Keratinocyte (primary cell): Measurements from ENCODE around the gene TRPV2. TPM values are rescaled to one million over a fixed set of nuclear protein-coding genes. Genes with fewer than 3 reads are reported as not detected.

Experiments used
- DNase-seq: peaks from one replicate; pipeline ENCODE4 v3.0.0-alpha.2; 2011; ENCODE audit warnings: low read depth, missing footprints, low spot score
- FAIRE-seq: peaks from 2 replicates; lab custom pipeline; 2011; peaks lifted over from hg19 to GRCh38; lab: Jason Lieb, UNC
- H2AFZ ChIP-seq: 2 replicates; pipeline ENCODE4 v1.6.0; 2012; ENCODE audit warnings: low read length, control low read depth, inconsistent platforms; ENCODE audit not compliant: control insufficient read depth
- H3K27ac ChIP-seq: 2 replicates; pipeline ENCODE4 v1.5.1; 2011; ENCODE audit warnings: low read length; ENCODE audit not compliant: control insufficient read depth, insufficient read depth
- H3K27me3 ChIP-seq: 3 replicates; pipeline ENCODE4 v1.6.0; 2011; ENCODE audit warnings: low read length; ENCODE audit not compliant: control insufficient read depth, insufficient read depth; ENCODE audit errors: extremely low read depth
- H3K36me3 ChIP-seq, 2 experiments: 2 replicates in 1 of 2; 3 replicates in 1 of 2; pipeline ENCODE4 v1.5.1; 2011; ENCODE audit warnings: low read length in 2 of 2, mild to moderate bottlenecking in 1 of 2; ENCODE audit not compliant: control insufficient read depth in 2 of 2, insufficient read depth in 2 of 2; ENCODE audit errors: extremely low read depth in 1 of 2
- H3K4me1 ChIP-seq: 3 replicates; pipeline ENCODE4 v1.5.1; 2011; ENCODE audit warnings: low read length; ENCODE audit not compliant: control insufficient read depth, insufficient read depth; ENCODE audit errors: extremely low read depth
- H3K4me2 ChIP-seq: 3 replicates; pipeline ENCODE4 v1.6.0; 2011; ENCODE audit warnings: low read depth, low read length; ENCODE audit not compliant: control insufficient read depth, insufficient read depth; ENCODE audit errors: extremely low read depth
- H3K4me3 ChIP-seq, 3 experiments: fragments of 200-600 bp in 1 of 3; sonication (generic) in 1 of 3; 2 replicates in 2 of 3; 3 replicates in 1 of 3; pipeline ENCODE4 v1.5.1; 2011 to 2016; ENCODE audit warnings: low read length in 3 of 3, mild to moderate bottlenecking in 3 of 3, control low read depth in 2 of 3, inconsistent platforms in 1 of 3, low read depth in 1 of 3, mixed read lengths in 1 of 3, mixed run types in 1 of 3, moderate library complexity in 1 of 3; ENCODE audit not compliant: control insufficient read depth in 2 of 3, insufficient read depth in 2 of 3; ENCODE audit errors: extremely low read depth in 1 of 3
- H3K79me2 ChIP-seq: 2 replicates; pipeline ENCODE4 v1.6.0; 2012; ENCODE audit warnings: low read length; ENCODE audit not compliant: control insufficient read depth, insufficient read depth
- H3K9ac ChIP-seq: 3 replicates; pipeline ENCODE4 v1.6.0; 2011; ENCODE audit warnings: low read length; ENCODE audit not compliant: control insufficient read depth, insufficient read depth; ENCODE audit errors: extremely low read depth
- H3K9me1 ChIP-seq: 3 replicates; pipeline ENCODE4 v1.6.0; 2011; ENCODE audit warnings: low read length; ENCODE audit not compliant: control insufficient read depth, insufficient read depth; ENCODE audit errors: extremely low read depth
- H3K9me3 ChIP-seq: 2 replicates; pipeline ENCODE4 v1.5.1; 2012; ENCODE audit warnings: low read depth, low read length; ENCODE audit not compliant: control insufficient read depth
- H4K20me1 ChIP-seq: 3 replicates; pipeline ENCODE4 v1.6.0; 2011; ENCODE audit warnings: low read length; ENCODE audit not compliant: control insufficient read depth, insufficient read depth; ENCODE audit errors: extremely low read depth
- EZH2 ChIP-seq: IDR thresholded peaks from one replicate; pipeline ENCODE4 v1.6.1; 2012; ENCODE audit warnings: inconsistent platforms, mild to moderate bottlenecking, low read length, moderate library complexity
- dilution Hi-C: fragments of 300-500 bp; cut with MboI; formaldehyde crosslinking; loops from one replicate; pipeline ENCODE4 v1.7.0; 2020; ENCODE audit warnings: low sequenced_read_pairs; ENCODE audit not compliant: extremely low pct_ligation_motif_present
- polyA plus RNA-seq, 5 experiments: library from polyadenylated mRNA; depleted of rRNA in 3 of 5; stranded (reverse) in 3 of 5; stranded (forward) in 1 of 5; unstranded in 1 of 5; fragments of >200 nt; gene quantifications; 1 replicate in 1 of 5; 2 replicates in 3 of 5; 3 replicates in 1 of 5; pipeline versions ENCODE4 v1.2.1 to v1.2.3, GENCODE V29; 2011 to 2012; ENCODE audit warnings: missing spikeins in 2 of 5, low read depth in 1 of 5, low replicate concordance in 1 of 5
- TF ChIP-seq, protein P1 (sequence below), 3 experiments: IDR thresholded peaks in 1 of 3; conservative IDR thresholded peaks in 1 of 3; optimal IDR thresholded peaks in 1 of 3; 2 replicates in 2 of 3; 3 replicates in 1 of 3; pipeline versions ENCODE3 to v1.5.1; 2011; ENCODE audit warnings: low read length in 3 of 3, mild to moderate bottlenecking in 3 of 3, moderate library complexity in 2 of 3, control low read depth in 1 of 3, inconsistent platforms in 1 of 3; ENCODE audit not compliant: insufficient read depth in 2 of 3; ENCODE audit errors: extremely low read depth in 1 of 3

The TRPV2 gene
- polyA plus RNA-seq, 1 donor (not counting 4 experiments of a cell fraction or from before 2014, with no cell fraction given) = 0.09 TPM

DNA sequence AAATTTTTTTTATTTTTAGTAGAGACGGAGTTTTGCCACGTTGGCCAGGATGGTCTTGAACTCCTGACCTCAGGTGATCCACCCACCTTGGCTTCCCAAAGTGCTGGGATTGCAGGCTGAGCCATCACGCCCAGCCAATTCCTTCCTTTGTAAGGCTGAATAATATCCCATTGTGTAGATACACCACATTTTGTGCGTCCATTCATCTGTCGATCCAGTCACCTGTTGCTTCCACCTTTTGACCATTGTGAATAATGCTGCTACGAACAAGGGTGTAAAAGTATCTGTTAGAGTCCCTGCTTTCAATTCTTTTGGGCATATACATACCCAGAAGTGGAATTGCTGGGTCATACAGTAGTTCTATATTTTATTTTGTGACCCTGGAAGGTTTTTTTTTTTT is 15.3 kb downstream of the TRPV2 start:
- FAIRE-seq (no peak), DNase-seq (no peak)
- no peak overlapping the region for H2AFZ ChIP-seq
- H3K4me2 ChIP-seq = no peak overlapping the region
- H3K79me2 ChIP-seq = no peaks in the 10 kb centered on the region
- H3K4me3 ChIP-seq = no peak overlapping the region
- H3K9me1 ChIP-seq = no peaks in the 10 kb centered on the region
- peaks cover 9% of the 10 kb centered on the region for H3K27me3 ChIP-seq
- no peaks in the 10 kb centered on the region for H3K9me3 ChIP-seq
- no peak overlapping the region for H3K9ac ChIP-seq
- dilution Hi-C loops = no loop called here
- peaks cover 4% of the 10 kb centered on the region for H3K4me1 ChIP-seq
- H3K36me3 ChIP-seq = no peaks in the 10 kb centered on the region
- TF ChIP-seq EZH2 = no peak
- TF ChIP-seq, protein P1, sequence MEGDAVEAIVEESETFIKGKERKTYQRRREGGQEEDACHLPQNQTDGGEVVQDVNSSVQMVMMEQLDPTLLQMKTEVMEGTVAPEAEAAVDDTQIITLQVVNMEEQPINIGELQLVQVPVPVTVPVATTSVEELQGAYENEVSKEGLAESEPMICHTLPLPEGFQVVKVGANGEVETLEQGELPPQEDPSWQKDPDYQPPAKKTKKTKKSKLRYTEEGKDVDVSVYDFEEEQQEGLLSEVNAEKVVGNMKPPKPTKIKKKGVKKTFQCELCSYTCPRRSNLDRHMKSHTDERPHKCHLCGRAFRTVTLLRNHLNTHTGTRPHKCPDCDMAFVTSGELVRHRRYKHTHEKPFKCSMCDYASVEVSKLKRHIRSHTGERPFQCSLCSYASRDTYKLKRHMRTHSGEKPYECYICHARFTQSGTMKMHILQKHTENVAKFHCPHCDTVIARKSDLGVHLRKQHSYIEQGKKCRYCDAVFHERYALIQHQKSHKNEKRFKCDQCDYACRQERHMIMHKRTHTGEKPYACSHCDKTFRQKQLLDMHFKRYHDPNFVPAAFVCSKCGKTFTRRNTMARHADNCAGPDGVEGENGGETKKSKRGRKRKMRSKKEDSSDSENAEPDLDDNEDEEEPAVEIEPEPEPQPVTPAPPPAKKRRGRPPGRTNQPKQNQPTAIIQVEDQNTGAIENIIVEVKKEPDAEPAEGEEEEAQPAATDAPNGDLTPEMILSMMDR (optimal IDR thresholded peaks at IDR 0.05 in 1 of 3, IDR thresholded peaks at IDR 0.05 in 1 of 3, conservative IDR thresholded peaks at IDR 0.05 in 1 of 3; ENCODE audit: extremely low read depth in 1 of 3, insufficient read depth in 2 of 3, low read length in 3 of 3) = no peak
- H4K20me1 ChIP-seq = peaks cover 4% of the 10 kb centered on the region
- H3K27ac ChIP-seq = no peak overlapping the region

DNA sequence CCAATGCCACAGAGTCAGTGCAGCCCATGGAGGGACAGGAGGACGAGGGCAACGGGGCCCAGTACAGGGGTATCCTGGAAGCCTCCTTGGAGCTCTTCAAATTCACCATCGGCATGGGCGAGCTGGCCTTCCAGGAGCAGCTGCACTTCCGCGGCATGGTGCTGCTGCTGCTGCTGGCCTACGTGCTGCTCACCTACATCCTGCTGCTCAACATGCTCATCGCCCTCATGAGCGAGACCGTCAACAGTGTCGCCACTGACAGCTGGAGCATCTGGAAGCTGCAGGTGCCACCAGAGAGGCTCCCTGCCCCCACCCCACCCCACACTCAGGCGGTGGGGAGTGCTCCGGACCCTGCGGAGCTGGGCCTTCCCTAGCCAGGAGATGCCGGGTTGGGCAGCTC is 16.6 kb downstream of the TRPV2 start:
- no peak overlapping the region for H3K27ac ChIP-seq
- TF ChIP-seq, protein P1 (optimal IDR thresholded peaks at IDR 0.05 in 1 of 3, IDR thresholded peaks at IDR 0.05 in 1 of 3, conservative IDR thresholded peaks at IDR 0.05 in 1 of 3; ENCODE audit: extremely low read depth in 1 of 3, insufficient read depth in 2 of 3, low read length in 3 of 3) = no peak
- no peak for TF ChIP-seq EZH2
- H2AFZ ChIP-seq = no peak overlapping the region
- H3K9me3 ChIP-seq = no peaks in the 10 kb centered on the region
- peaks cover 4% of the 10 kb centered on the region for H3K4me1 ChIP-seq
- FAIRE-seq (no peak), DNase-seq (no peak)
- no peaks in the 10 kb centered on the region for H3K36me3 ChIP-seq
- H3K4me2 ChIP-seq = no peak overlapping the region
- H3K9ac ChIP-seq = no peak overlapping the region
- no peak overlapping the region for H3K4me3 ChIP-seq
- dilution Hi-C loops = no loop called here
- peaks cover 4% of the 10 kb centered on the region for H4K20me1 ChIP-seq
- H3K79me2 ChIP-seq = no peaks in the 10 kb centered on the region
- no peaks in the 10 kb centered on the region for H3K9me1 ChIP-seq
- H3K27me3 ChIP-seq = peaks cover 3% of the 10 kb centered on the region
